Breast epithelium (tissue), 3 donors: ENCODE measurements around the gene TMEM204.

Experiments used
- POLR2A ChIP-seq: fragments of 450-650 bp; IDR thresholded peaks from one replicate; pipeline ENCODE4 v1.6.1; 2016; ENCODE audit warnings: antibody characterized with exemption, mild to moderate bottlenecking, moderate library complexity
- POLR2AphosphoS5 ChIP-seq, 3 donors: sonication (generic); formaldehyde crosslinking; IDR thresholded peaks; one replicate each; pipeline ENCODE4 v1.6.1; 2017; ENCODE audit warnings: antibody characterized with exemption in 3 of 3
- TF ChIP-seq, protein P1 (sequence below), 3 donors: fragments of 450-650 bp; IDR thresholded peaks; one replicate each; pipeline ENCODE4 v1.5.1; 2016 to 2017; ENCODE audit warnings: antibody characterized with exemption in 3 of 3, mild to moderate bottlenecking in 3 of 3, moderate library complexity in 3 of 3

DNA sequence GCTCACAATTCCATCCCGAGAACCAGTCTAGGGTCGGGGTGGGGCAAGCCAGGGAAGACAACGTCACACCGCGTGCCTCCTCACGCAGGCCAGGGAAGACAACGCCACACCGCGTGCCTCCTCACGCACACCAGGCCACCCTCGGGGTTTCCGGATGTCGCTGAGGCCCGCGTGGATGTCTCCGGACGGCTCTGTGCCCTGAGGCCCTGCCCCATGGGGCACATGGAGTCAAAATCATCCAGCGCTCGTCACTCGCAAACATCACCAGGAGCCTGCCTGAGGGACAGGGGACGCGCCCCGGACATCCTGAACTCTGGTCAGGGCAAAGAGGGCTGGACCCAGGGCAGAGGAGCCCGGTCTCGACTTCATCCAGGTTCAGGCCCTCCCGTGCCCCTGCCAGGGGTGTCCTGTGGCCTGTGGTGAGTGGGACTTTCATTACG, 3.7 kb downstream of the TMEM204 start:
- TF ChIP-seq POLR2AphosphoS5 (IDR thresholded peaks at IDR 0.05) (no peak), POLR2A (no peak)
- TF ChIP-seq, protein P1, sequence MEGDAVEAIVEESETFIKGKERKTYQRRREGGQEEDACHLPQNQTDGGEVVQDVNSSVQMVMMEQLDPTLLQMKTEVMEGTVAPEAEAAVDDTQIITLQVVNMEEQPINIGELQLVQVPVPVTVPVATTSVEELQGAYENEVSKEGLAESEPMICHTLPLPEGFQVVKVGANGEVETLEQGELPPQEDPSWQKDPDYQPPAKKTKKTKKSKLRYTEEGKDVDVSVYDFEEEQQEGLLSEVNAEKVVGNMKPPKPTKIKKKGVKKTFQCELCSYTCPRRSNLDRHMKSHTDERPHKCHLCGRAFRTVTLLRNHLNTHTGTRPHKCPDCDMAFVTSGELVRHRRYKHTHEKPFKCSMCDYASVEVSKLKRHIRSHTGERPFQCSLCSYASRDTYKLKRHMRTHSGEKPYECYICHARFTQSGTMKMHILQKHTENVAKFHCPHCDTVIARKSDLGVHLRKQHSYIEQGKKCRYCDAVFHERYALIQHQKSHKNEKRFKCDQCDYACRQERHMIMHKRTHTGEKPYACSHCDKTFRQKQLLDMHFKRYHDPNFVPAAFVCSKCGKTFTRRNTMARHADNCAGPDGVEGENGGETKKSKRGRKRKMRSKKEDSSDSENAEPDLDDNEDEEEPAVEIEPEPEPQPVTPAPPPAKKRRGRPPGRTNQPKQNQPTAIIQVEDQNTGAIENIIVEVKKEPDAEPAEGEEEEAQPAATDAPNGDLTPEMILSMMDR (IDR thresholded peaks at IDR 0.05) = no peak
